HUES64 (cell line): Measurements from ENCODE around the gene PPP1R14C.
"Not testable (repeated sequence)": the region's sequence is repeated elsewhere in the genome, so short reads cannot be mapped to it uniquely, and the experiment has no call there.

Experiments used
- H3K27ac ChIP-seq: 2 replicates; pipeline ENCODE4 v1.7.0; 2013; ENCODE audit warnings: low read depth, low read length, inconsistent platforms
- H3K27me3 ChIP-seq: 2 replicates; pipeline ENCODE4 v1.6.1; 2013; ENCODE audit warnings: mild to moderate bottlenecking, low read length; ENCODE audit not compliant: insufficient read depth
- H3K36me3 ChIP-seq: 2 replicates; pipeline ENCODE4 v1.6.1; 2013; ENCODE audit warnings: mild to moderate bottlenecking, low read length; ENCODE audit not compliant: insufficient read depth
- H3K4me1 ChIP-seq: 2 replicates; pipeline ENCODE4 v1.6.1; 2013; ENCODE audit warnings: mild to moderate bottlenecking, low read length, moderate library complexity; ENCODE audit not compliant: insufficient read depth
- H3K4me3 ChIP-seq: 2 replicates; pipeline ENCODE4 v1.5.1; 2013; ENCODE audit warnings: mild to moderate bottlenecking, low read length, moderate library complexity
- H3K9ac ChIP-seq: 2 replicates; pipeline ENCODE4 v1.6.1; 2013; ENCODE audit warnings: mild to moderate bottlenecking, low read depth, low read length
- H3K9me3 ChIP-seq: 2 replicates; pipeline ENCODE4 v1.6.1; 2013; ENCODE audit warnings: low read depth, low read length; ENCODE audit not compliant: insufficient read depth
- WGBS: fragments of 150-250, 120-280 bp; methylation state at CpG from one replicate; pipeline ENCODE4 v1.1.7; 2013; ENCODE audit warnings: missing lambda C conversion rate; 5-methylcytosine and 5-hydroxymethylcytosine counted together

PPP1R14C gene

GRCh38 chr6:150183105-150183504, 40.3 kb downstream of the PPP1R14C start:
- no peaks in the 10 kb centered on the region for H3K36me3 ChIP-seq
- H3K9ac ChIP-seq = no peak overlapping the region
- H3K4me3 ChIP-seq = no peak overlapping the region
- H3K27me3 ChIP-seq = no peaks in the 10 kb centered on the region
- no peaks in the 10 kb centered on the region for H3K9me3 ChIP-seq
- H3K27ac ChIP-seq = no peak overlapping the region
- 89% methylated on average over 3 of the region's 4 CpGs for WGBS
- H3K4me1 ChIP-seq = no peaks in the 10 kb centered on the region

DNA sequence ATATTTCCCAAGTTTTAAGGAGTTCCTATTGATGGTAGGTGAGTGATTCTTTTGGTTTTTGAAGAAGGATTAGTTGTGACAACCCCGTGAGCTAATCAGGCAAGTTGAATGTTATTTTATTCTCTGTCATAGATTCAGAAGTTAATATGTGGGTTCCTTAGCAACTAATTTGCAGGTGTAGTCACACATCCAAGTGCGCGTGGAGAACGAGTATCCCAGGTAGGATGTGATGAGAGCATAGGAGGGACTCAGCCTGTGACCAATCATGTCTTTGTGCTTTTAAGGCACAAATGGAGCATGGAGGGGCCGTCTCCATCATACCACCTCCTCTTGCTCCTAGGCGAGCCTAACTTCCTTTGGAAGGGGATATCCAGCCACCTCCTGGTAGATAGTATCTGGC, 41.1 kb downstream of the PPP1R14C start:
- WGBS = 95% methylated on average over 6 of the region's 6 CpGs
- H3K36me3 ChIP-seq = no peaks in the 10 kb centered on the region
- no peaks in the 10 kb centered on the region for H3K27me3 ChIP-seq
- H3K27ac ChIP-seq = no peak overlapping the region
- H3K9ac ChIP-seq = no peak overlapping the region
- no peaks in the 10 kb centered on the region for H3K9me3 ChIP-seq
- H3K4me1 ChIP-seq = no peaks in the 10 kb centered on the region
- H3K4me3 ChIP-seq = no peak overlapping the region

DNA sequence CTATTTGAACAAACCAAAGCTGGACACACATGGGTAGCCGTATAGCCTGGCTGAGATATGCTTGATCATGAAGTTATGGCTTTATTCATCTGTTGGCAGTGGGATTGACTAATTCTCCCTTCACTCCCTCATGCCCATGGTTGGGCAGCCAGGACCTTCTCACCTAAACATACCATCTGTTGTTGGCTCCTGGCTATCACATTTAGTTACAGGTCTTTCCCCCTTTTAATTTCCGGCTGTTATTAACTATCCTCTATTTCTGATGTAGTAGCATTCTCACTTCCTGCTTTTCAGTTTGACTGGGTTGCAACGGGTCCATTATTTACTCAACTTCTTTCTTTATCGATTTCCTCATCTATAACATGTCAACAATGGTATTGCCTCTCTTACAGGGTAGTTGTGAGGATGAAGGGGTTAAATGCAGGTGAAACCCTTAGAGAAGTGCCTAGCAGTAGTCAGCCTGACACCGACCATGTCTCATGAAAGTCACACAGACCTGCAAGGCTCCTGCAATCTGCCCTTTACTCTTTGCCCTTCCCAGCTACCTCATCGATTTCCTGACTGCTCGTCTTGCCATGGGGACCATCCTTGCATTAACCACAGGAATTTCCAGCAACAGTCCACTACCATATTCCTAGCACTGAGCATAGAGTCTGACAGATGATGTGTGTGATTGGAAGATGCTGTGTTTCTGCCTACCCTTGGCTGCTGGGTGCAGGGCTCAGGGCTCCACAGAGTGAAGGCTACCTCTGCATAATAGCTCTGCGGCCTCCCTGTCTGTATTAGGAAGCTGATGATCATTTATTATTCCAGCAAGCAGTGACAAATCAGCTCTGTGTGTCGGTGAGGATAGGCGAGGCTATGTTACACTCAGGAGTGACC, 42.2 kb downstream of the PPP1R14C start:
- Histone ChIP-seq H3K27me3 (no peaks in the 10 kb centered on the region), H3K4me3 (no peak overlapping the region), H3K9ac (no peak overlapping the region), H3K4me1 (no peaks in the 10 kb centered on the region), H3K27ac (no peak overlapping the region), H3K9me3 (no peaks in the 10 kb centered on the region), H3K36me3 (no peaks in the 10 kb centered on the region)
- 94% methylated on average over 10 of the region's 10 CpGs for WGBS

GRCh38 chr6:150185732-150186117, 42.9 kb downstream of the PPP1R14C start:
- H3K9ac ChIP-seq = no peak overlapping the region
- H3K4me3 ChIP-seq = no peak overlapping the region
- H3K36me3 ChIP-seq = no peaks in the 10 kb centered on the region
- WGBS = 96% methylated on average over 7 of the region's 8 CpGs
- H3K27ac ChIP-seq = no peak overlapping the region
- no peaks in the 10 kb centered on the region for H3K27me3 ChIP-seq
- H3K9me3 ChIP-seq = no peaks in the 10 kb centered on the region
- no peaks in the 10 kb centered on the region for H3K4me1 ChIP-seq

DNA sequence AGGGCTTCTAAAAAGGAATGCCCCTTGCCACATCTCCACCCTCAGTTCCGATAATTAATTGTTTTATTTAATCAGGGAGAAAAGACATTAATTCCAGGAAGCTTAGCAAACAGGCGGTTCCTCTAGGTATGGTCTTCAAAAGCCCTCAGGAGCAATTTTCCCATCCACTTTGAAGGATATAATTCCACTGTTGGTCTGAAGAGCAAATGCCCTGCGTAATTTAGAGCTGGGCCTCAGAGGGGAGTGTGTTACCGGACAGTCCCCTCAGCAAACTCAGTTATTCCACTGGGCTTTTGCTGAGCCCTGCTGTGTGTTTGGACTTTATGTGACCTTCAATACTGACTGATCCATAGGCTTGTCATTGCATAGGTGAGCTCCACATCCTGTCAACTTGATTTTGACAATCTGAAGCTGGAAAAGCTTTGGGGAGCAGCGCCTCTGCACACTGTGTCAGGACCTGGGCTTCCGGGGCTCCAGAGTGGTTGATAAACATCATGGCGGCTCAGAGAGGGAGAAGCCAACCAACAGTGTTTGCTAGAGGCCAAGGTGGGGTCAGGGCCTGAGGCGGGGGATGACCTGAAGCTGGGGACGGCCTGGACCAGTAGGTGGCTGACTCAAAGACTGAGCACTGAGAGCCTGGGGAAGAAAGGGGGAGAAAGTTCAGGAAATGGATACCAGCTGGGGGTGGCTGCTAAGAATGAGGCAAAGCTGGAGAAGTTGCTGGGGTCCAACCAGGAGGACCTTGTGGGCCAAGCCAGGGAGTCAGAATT, 43.5 kb downstream of the PPP1R14C start:
- no peaks in the 10 kb centered on the region for H3K9me3 ChIP-seq
- no peaks in the 10 kb centered on the region for H3K27me3 ChIP-seq
- H3K36me3 ChIP-seq = no peaks in the 10 kb centered on the region
- no peak overlapping the region for H3K4me3 ChIP-seq
- 93% methylated on average over 9 of the region's 9 CpGs for whole genome bisulfite sequencing
- no peak overlapping the region for H3K9ac ChIP-seq
- H3K4me1 ChIP-seq = no peaks in the 10 kb centered on the region
- H3K27ac ChIP-seq = no peak overlapping the region

DNA sequence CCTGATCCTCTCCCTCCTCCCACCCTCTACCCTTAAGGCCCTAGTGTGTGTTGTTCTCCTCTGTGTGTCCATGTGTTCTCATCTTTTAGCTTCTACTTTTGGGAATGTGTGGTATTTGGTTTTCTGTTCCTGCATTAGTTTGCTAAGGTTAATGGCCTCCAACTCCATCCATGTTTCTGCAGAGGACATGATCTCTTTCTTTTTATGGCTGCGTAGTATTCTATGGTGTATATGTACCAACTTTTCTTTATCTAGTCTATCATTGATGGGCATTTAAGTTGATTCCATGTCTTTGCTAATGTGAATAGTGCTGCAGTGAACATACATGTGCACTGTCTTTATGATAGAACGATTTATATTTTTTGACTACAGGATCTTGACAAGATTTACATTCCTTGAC, 44.6 kb downstream of the PPP1R14C start:
- H3K27me3 ChIP-seq = not testable (repeated sequence)

DNA sequence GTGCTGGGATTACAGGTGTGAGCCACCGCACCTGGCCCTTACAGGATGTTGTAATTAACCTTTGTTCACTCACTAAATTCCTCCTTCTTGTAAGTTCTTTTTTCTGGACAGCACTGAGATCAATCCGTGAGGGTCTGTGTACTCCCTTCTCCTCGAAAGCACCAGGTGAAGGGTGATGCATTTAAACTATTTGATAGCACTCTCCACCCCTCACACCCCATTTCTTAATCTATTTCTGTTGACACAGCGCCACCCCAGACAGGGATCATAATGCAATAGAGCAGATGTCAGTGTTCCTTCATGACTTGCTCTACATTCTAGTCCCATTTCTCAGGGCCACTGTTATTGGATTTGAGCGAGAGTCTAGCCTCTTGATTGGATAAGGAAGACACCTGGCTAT, 46.3 kb downstream of the PPP1R14C start:
- H3K27ac ChIP-seq = no peak overlapping the region
- H3K4me1 ChIP-seq = no peaks in the 10 kb centered on the region
- WGBS = 82% methylated on average over 5 of the region's 5 CpGs
- H3K27me3 ChIP-seq = no peaks in the 10 kb centered on the region
- no peaks in the 10 kb centered on the region for H3K36me3 ChIP-seq
- no peak overlapping the region for H3K9ac ChIP-seq
- no peaks in the 10 kb centered on the region for H3K9me3 ChIP-seq
- no peak overlapping the region for H3K4me3 ChIP-seq

More for the DNA sequence above, 44.6 kb downstream of the PPP1R14C start:
- 80% methylated on average over 1 of the region's 2 CpGs for WGBS
- not testable (repeated sequence) for H3K9ac ChIP-seq, H3K9me3 ChIP-seq, H3K4me3 ChIP-seq, H3K36me3 ChIP-seq, H3K27ac ChIP-seq, H3K4me1 ChIP-seq

GRCh38 chr6:150191809-150192208, 49.0 kb downstream of the PPP1R14C start:
- H3K4me3 ChIP-seq = no peak overlapping the region
- H3K36me3 ChIP-seq = no peaks in the 10 kb centered on the region
- H3K9me3 ChIP-seq = no peaks in the 10 kb centered on the region
- no peaks in the 10 kb centered on the region for H3K27me3 ChIP-seq
- no peak overlapping the region for H3K9ac ChIP-seq
- H3K4me1 ChIP-seq = no peaks in the 10 kb centered on the region
- WGBS = 77% methylated on average over 3 of the region's 3 CpGs
- no peak overlapping the region for H3K27ac ChIP-seq

- no peak overlapping the region for H3K9ac ChIP-seq
- H3K27ac ChIP-seq = no peak overlapping the region
- no peaks in the 10 kb centered on the region for H3K27me3 ChIP-seq
- no peaks in the 10 kb centered on the region for H3K9me3 ChIP-seq
- no peak overlapping the region for H3K4me3 ChIP-seq
- H3K36me3 ChIP-seq = no peaks in the 10 kb centered on the region
- no peaks in the 10 kb centered on the region for H3K4me1 ChIP-seq
- WGBS = 95% methylated on average over 2 of the region's 2 CpGs
These were observed 51.4 kb downstream of the PPP1R14C start for GRCh38 chr6:150194195-150194594.

DNA sequence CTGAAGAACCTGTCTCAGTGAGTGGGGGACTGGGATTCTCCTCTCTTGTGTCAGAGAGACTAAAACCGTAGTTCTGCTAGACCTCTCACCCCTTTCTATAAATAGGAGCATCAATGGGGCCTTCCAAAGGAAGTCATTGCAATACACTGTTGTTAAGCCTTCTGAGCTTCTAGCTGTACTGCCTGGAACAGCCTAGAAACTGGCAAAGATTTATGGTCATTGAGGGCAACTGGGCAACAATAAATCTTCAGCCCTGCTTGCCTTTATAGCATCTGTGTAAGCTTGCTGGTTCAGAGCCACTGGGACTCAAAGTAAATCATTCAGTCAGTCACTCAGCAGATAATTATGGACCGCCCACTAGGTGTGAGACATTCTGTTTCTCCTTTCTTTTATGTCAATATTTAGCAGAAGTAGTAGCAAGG, 53.2 kb downstream of the PPP1R14C start:
- H3K27me3 ChIP-seq = no peaks in the 10 kb centered on the region
- H3K4me3 ChIP-seq = no peak overlapping the region
- H3K4me1 ChIP-seq = no peaks in the 10 kb centered on the region
- H3K9me3 ChIP-seq = no peaks in the 10 kb centered on the region
- no peak overlapping the region for H3K9ac ChIP-seq
- no peak overlapping the region for H3K27ac ChIP-seq
- 93% methylated on average over 2 of the region's 2 CpGs for WGBS
- no peaks in the 10 kb centered on the region for H3K36me3 ChIP-seq

DNA sequence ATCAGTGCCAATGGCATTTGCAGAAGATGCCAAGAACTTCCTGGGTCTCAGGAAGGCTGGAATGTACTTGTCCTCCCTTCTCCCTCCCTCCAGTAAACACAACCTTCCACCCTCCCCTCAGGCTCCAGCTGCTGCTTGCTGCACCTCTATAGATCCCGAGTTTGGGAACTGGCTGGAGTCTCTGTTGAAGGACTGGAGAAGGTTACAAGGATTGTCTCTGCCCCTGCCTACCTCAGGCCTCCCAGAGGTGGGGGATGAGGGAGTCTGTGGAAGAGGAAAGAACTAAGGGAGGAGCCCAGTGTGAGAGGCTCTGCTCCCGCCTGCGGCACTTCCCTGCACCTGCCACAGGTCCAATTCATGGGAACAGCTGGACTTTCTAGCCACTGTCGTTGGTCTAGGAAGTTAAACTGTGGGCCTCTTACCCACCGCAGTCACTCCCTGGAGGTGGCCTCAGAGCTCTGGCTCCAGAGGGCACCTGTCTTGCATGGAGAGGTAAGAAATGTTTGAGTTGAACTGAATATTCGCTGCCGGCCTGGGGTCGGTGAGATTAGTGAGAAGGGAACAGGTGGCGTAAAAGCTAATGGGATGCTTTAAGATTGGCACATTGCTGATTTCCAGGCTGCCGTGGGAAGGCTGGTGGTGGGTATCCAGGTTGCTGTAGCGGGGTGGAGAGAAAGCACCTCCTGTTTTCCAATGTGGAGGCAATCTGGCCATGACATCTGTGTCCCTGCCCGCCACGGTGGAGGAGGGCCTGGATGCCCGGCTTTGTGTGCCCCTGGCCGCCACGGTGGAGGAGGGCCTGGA, 54.3 kb downstream of the PPP1R14C start:
- no peak overlapping the region for H3K4me3 ChIP-seq
- H3K36me3 ChIP-seq = no peaks in the 10 kb centered on the region
- H3K4me1 ChIP-seq = no peaks in the 10 kb centered on the region
- no peak overlapping the region for H3K27ac ChIP-seq
- H3K27me3 ChIP-seq = no peaks in the 10 kb centered on the region
- H3K9me3 ChIP-seq = no peaks in the 10 kb centered on the region
- 90% methylated on average over 16 of the region's 16 CpGs for WGBS
- H3K9ac ChIP-seq = no peak overlapping the region
